Gastrocnemius medialis (tissue), 4 donors: Measurements from ENCODE around the gene KLHL14.

Experiments used
- CTCF ChIP-seq, 5 experiments: fragments of 450-650 bp in 3 of 5; fragments of 200-600 bp in 2 of 5; sonication (generic) in 2 of 5; IDR thresholded peaks in 4 of 5; conservative IDR thresholded peaks in 1 of 5; 1 replicate in 4 of 5; 2 replicates in 1 of 5; pipeline ENCODE4 v1.5.1; 2016 to 2019; ENCODE audit warnings: antibody characterized with exemption in 5 of 5, mild to moderate bottlenecking in 3 of 5, moderate library complexity in 3 of 5
- POLR2A ChIP-seq, 2 donors: fragments of 450-650 bp; IDR thresholded peaks; one replicate each; pipeline ENCODE4 v1.6.1; 2017; ENCODE audit warnings: antibody characterized with exemption in 2 of 2, mild to moderate bottlenecking in 2 of 2, moderate library complexity in 2 of 2

GRCh38 chr18:32761231-32761630 lies 11.6 kb downstream of the KLHL14 start:
- no peak for TF ChIP-seq CTCF (IDR thresholded peaks at IDR 0.05 in 4 of 5, conservative IDR thresholded peaks at IDR 0.05 in 1 of 5)
- no peak for TF ChIP-seq POLR2A (IDR thresholded peaks at IDR 0.05)
